Stomach smooth muscle (tissue), 2 donors: Measurements from ENCODE around the gene PPFIBP2.
A peak's percentile ranks its signal among the peaks of the same experiment; 100 is the strongest.

ENCODE experiments used
- H3K27ac ChIP-seq: one replicate; pipeline ENCODE4 v1.7.0; 2013; ENCODE audit warnings: mild to moderate bottlenecking, low read length, inconsistent platforms
- H3K27me3 ChIP-seq, 2 donors: one replicate each; pipeline ENCODE4 v1.7.0; 2013; ENCODE audit warnings: low read length in 2 of 2; ENCODE audit not compliant: insufficient read depth in 2 of 2, control insufficient read depth in 1 of 2
- H3K36me3 ChIP-seq, 2 donors: one replicate each; pipeline ENCODE4 v1.7.0; 2013; ENCODE audit warnings: low read length in 2 of 2; ENCODE audit not compliant: control insufficient read depth in 2 of 2, insufficient read depth in 2 of 2
- H3K4me1 ChIP-seq: one replicate; pipeline ENCODE4 v1.7.0; 2013; ENCODE audit warnings: low read length; ENCODE audit not compliant: control insufficient read depth, insufficient read depth
- H3K4me3 ChIP-seq, 2 donors: one replicate each; pipeline ENCODE4 v1.7.0; 2013; ENCODE audit warnings: low read length in 2 of 2
- H3K9ac ChIP-seq, 2 donors: one replicate each; pipeline ENCODE4 v1.7.0; 2013; ENCODE audit warnings: low read length in 2 of 2, mild to moderate bottlenecking in 1 of 2
- H3K9me3 ChIP-seq, 2 donors: one replicate each; pipeline ENCODE4 v1.7.0; 2013; ENCODE audit warnings: low read length in 2 of 2; ENCODE audit not compliant: control insufficient read depth in 2 of 2
- donor health status: healthy.
- donor health status: Pancreatic carcinoma.

The PPFIBP2 gene

DNA sequence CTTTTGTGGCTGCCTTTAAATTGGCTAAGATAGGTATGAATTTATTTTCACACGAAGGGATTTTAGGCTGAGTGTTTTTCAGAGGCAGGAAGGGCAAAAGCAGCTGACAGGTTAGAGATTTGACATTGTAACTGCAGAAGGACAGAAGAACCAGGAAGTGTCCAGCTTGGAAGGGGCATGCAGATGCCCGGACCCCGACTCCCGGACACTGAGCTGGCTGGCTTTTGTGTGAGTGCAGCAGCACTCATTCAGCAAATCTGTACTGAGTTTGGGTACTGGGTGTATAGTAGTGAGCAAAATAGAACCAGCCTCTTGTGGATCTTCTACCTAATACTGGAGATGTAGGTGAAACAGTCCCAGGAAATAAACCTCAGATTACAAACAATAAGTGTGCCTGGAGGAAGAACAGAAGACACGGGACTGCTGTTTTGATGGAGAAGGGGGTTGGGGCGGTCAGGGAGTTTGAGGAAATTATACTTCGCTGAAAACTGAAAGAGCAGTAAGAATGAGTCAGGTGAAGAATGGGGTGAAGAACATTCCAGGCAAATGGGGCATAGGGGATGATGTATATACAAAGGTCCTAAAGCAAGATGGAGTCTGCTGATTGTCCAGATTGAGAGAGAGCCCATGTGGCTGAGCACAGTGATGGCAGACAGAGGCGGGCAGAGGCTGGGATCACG lies 64.6 kb downstream of the PPFIBP2 start:
- Histone ChIP-seq H3K36me3 (no peaks in the 10 kb centered on the region), H3K4me1 (peaks cover 27% of the 10 kb centered on the region), H3K27ac (peak overlapping the region; percentile 25), H3K27me3 (peaks cover 5% of the 10 kb centered on the region in 2 donors), H3K9ac (peak overlapping the region in 1 of 2 donors; percentile 62), H3K9me3 (no peaks in the 10 kb centered on the region), H3K4me3 (peak overlapping the region; percentile 31 to 72)

DNA sequence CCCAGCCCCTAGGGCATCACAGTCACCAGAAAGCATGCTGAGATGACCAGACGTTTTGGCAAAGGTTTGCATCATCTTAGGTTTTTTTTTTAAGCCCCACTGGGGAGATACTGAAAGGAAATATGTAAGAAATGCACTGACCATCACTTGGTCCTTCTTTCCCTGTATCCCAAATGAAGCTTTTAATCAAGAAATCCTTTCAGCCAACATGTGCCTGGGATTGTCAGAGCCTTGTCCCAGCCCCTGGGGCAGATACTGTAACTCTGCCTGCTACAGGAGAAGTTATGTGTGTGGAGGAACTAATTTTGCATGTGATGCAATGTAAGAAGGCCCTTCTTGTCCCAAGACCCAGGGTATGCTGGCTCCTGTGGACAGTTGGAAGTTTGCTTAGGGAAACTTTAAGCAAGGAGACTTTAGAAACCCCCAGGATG lies 65.6 kb downstream of the PPFIBP2 start:
- no peaks in the 10 kb centered on the region for H3K9me3 ChIP-seq
- H3K27ac ChIP-seq, result no peak overlapping the region
- H3K9ac ChIP-seq, result no peak overlapping the region
- H3K4me3 ChIP-seq, result no peak overlapping the region
- no peaks in the 10 kb centered on the region for H3K36me3 ChIP-seq
- H3K4me1 ChIP-seq, result peaks cover 27% of the 10 kb centered on the region
- H3K27me3 ChIP-seq, result peaks cover 3% of the 10 kb centered on the region in 2 donors

DNA sequence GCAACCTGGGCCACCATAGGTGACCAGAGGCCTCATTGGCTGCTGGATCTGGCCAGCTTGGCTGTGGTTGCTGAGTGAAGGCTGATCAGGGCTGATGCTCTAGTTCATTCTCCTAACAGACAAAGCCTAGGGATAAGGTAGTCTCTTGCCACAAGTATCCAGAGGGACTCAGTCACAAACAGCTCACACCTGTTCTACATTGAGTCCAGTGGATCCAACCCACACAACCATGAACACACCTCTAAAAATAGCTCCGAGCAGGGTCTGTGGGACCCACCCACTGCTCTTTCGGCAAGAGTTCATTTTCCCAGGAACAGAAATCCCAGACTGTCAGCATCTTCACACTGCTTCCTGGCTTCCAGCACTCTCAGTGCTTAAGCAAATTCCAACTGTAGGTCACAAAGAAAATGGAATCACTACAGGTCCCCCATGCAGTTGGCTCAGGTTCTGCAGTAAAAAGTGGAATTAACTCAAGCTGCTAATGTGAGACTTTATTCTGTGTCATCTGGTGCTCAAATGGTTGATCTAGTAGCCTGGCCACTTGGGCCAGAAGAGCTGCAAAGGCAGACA lies 67.3 kb downstream of the PPFIBP2 start:
- Histone ChIP-seq H3K36me3 (no peaks in the 10 kb centered on the region), H3K4me1 (peaks cover 27% of the 10 kb centered on the region), H3K9ac (no peak overlapping the region), H3K27ac (no peak overlapping the region), H3K27me3 (peaks cover 3% of the 10 kb centered on the region in 2 donors), H3K4me3 (no peak overlapping the region), H3K9me3 (no peaks in the 10 kb centered on the region)

DNA sequence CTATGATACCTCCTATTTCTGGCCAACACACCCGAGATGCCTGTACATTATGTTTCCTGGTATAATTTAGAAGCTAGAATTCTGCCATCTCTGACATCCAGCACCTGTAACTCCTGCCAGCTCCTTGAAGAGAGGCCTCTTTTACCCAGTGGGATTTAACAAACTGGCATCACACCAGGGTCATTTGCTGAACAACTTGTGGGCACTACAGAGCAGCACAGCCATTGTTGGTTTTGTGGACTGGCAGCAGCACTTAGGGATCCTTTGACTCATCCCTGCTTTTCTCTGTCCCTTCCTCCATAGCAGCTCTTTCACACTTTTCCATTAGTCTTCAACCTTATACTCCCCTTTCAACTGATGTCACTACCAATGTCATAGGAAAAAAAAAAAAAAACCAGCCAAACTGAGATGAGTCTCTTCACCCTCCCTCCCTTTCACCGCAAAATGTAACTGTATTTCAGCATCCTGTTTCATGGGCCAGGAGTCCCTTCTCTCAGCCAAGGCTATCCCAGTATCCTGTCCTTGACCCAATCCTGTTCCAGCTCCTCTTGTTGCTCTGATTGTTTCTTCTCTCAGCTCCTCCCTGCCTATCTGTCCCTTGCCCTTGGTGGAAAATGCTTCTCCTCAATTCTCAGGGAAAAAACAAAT lies 68.7 kb downstream of the PPFIBP2 start:
- peaks cover 17% of the 10 kb centered on the region for H3K4me1 ChIP-seq
- H3K4me3 ChIP-seq, result no peak overlapping the region
- H3K9ac ChIP-seq, result no peak overlapping the region
- H3K9me3 ChIP-seq, result no peaks in the 10 kb centered on the region
- H3K27ac ChIP-seq, result no peak overlapping the region
- peaks cover 3% of the 10 kb centered on the region in 2 donors for H3K27me3 ChIP-seq
- H3K36me3 ChIP-seq, result no peaks in the 10 kb centered on the region

DNA sequence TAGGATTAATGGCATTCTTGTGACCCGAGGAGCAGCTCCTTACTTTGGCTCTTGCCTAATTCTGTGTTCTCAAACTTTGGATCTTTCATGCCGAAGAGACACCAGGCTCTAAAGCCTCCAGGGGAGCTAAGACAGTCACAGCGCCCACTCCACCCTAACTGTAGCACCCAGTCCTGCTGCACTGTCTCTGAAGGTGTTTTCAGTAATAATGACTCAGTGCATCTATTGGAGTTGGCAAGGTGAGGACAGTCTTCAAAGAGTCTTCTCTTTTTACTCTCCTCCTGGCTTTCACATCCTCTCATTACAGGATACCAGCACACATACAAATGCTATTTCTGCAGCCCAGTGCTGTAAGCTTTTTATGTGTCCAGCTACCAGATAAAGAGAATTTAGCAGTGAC lies 69.4 kb downstream of the PPFIBP2 start:
- Histone ChIP-seq H3K4me3 (no peak overlapping the region), H3K4me1 (peaks cover 13% of the 10 kb centered on the region), H3K27ac (no peak overlapping the region), H3K9ac (no peak overlapping the region), H3K36me3 (no peaks in the 10 kb centered on the region), H3K9me3 (no peaks in the 10 kb centered on the region), H3K27me3 (peaks cover 3% of the 10 kb centered on the region in 2 donors)

DNA sequence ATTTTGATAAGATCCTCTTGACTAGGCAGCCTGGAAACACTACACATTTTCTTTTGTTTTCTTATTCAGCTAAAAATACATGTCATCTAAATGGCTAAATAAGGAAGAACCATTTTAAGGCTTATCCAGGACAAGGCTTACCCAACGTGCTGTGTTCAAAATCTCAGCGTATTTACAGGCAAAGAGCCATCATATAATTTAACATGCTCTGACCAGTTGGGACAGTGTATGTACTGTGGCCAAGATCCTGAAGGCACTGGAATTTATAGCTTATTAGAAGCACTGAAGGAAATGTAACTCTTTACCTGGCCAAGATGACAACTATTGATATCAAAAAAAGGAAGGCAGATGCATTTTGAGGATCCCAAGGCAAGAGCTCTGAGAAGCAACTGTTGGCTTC lies 71.1 kb downstream of the PPFIBP2 start:
- no peaks in the 10 kb centered on the region for H3K9me3 ChIP-seq
- H3K27ac ChIP-seq, result no peak overlapping the region
- H3K9ac ChIP-seq, result no peak overlapping the region
- no peaks in the 10 kb centered on the region for H3K36me3 ChIP-seq
- H3K27me3 ChIP-seq, result peaks cover 0 to 3% of the 10 kb centered on the region in 2 donors
- H3K4me3 ChIP-seq, result no peak overlapping the region
- peaks cover 7% of the 10 kb centered on the region for H3K4me1 ChIP-seq

DNA sequence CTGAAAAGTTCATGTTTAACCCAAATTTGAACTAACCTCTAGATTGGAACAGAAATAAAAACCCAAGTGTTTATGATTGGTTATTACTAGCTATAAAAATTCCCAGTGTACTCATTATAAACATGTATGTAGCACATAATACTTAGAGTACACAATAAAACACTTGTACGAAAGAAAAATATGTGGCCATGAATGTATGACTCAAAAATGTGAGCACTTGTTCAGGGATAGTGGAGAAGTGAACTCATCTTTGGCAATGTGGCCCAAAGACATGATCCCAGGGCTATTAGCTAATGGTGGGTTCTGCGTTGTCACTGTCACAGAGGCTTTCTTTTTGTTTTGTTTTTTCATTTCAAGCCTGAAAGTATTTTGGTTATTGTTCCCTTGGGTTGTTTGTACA lies 72.0 kb downstream of the PPFIBP2 start:
- H3K36me3 ChIP-seq, result no peaks in the 10 kb centered on the region
- no peaks in the 10 kb centered on the region for H3K27me3 ChIP-seq
- H3K4me3 ChIP-seq, result no peak overlapping the region
- no peak overlapping the region for H3K27ac ChIP-seq
- H3K4me1 ChIP-seq, result peaks cover 6% of the 10 kb centered on the region
- H3K9me3 ChIP-seq, result no peaks in the 10 kb centered on the region
- H3K9ac ChIP-seq, result no peak overlapping the region

DNA sequence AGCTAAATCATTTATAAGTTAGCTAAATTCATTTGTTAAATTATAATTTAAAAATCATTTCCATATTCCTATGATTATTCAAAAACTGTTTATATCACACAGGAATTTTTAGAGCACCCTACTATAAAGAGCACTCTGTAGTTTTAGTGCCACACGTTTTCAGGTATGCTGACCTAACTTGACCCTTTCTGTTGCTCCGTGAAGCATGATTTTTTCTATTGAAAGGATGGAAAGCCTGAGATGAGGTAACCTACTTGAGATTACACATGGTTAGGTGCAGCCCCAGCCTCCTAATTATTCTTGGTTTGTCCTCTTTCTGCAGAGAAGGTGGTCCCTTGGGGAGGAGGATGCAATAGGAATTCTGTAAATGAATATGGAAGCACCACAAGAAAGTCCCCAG lies 72.6 kb downstream of the PPFIBP2 start:
- no peak overlapping the region for H3K9ac ChIP-seq
- H3K4me1 ChIP-seq, result peaks cover 3% of the 10 kb centered on the region
- no peak overlapping the region for H3K4me3 ChIP-seq
- H3K27me3 ChIP-seq, result no peaks in the 10 kb centered on the region
- no peaks in the 10 kb centered on the region for H3K9me3 ChIP-seq
- H3K27ac ChIP-seq, result no peak overlapping the region
- no peaks in the 10 kb centered on the region for H3K36me3 ChIP-seq

DNA sequence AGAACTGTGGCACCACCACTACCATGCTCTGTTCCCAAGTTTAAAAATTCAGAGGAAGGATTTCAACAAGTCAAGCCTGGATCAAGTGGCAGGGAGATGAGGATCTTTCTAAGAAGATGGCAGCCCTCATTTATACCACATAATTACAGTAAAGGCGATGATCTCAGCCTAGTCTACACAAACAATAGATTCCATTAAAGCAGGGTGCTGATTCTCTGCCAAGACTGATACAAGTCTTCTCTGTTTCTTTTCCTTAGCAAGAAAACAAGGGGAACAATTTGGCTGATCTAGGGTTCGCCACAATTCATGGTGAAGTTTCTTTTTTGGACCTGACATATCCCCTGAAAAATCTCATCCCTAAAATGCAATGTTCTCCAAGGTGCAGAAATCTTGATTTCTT lies 73.9 kb downstream of the PPFIBP2 start:
- Histone ChIP-seq H3K27ac (no peak overlapping the region), H3K4me1 (peaks cover 3% of the 10 kb centered on the region), H3K4me3 (no peak overlapping the region), H3K36me3 (no peaks in the 10 kb centered on the region), H3K9me3 (no peaks in the 10 kb centered on the region), H3K9ac (no peak overlapping the region), H3K27me3 (no peaks in the 10 kb centered on the region)

DNA sequence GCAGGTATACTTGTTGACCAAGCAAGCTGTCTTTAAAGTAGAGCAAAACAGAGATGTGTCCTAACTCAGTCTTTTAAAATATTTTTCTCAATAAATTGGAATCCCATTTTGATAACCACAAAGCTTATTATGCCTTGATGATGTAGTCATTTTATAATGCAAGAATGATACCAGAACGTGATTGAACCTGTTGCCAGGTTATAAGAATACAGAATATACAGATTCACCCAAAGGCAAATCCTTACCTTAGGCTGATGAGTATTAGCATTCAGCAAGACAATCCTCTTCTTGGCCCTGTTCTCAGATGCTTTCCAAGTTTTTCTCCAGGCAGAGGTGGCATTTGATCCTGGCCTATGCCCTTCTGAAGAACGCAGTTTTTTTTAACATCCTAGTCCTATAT lies 76.1 kb downstream of the PPFIBP2 start:
- Histone ChIP-seq H3K9ac (no peak overlapping the region), H3K36me3 (no peaks in the 10 kb centered on the region), H3K27me3 (no peaks in the 10 kb centered on the region), H3K4me1 (peaks cover 3% of the 10 kb centered on the region), H3K9me3 (no peaks in the 10 kb centered on the region), H3K27ac (no peak overlapping the region), H3K4me3 (no peak overlapping the region)

DNA sequence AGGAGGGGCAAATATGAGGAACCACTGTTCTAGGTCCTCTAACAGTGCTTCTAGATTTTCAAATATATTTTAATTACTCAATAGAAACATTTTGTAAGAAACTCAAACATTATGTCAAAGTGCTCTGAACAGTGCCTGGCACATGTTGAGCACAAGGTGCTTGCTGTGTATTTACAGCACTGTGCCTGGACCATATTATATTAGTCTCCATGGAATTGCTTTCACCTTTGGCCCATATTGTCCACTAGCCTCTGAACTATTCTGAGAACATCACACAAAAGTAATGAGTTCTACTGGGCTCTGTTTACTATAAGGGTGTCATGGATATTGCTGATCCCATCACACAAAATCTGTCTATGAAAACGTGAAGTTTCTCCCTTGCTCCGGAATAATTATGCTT lies 76.7 kb downstream of the PPFIBP2 start:
- Histone ChIP-seq H3K4me3 (no peak overlapping the region), H3K9ac (no peak overlapping the region), H3K36me3 (no peaks in the 10 kb centered on the region), H3K9me3 (no peaks in the 10 kb centered on the region), H3K27me3 (no peaks in the 10 kb centered on the region), H3K27ac (no peak overlapping the region), H3K4me1 (peaks cover 3% of the 10 kb centered on the region)
